G401.6 (cell line): Measurements from ENCODE around the gene IGSF6.
"Not testable (repeated sequence)": the region's sequence is repeated elsewhere in the genome, so short reads cannot be mapped to it uniquely, and the experiment has no call there.

Source experiments
- FAIRE-seq: peaks from 2 replicates; lab custom pipeline; 2012; peaks lifted over from hg19 to GRCh38; lab: Jason Lieb, UNC

IGSF6 gene, protein sequence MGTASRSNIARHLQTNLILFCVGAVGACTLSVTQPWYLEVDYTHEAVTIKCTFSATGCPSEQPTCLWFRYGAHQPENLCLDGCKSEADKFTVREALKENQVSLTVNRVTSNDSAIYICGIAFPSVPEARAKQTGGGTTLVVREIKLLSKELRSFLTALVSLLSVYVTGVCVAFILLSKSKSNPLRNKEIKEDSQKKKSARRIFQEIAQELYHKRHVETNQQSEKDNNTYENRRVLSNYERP

DNA sequence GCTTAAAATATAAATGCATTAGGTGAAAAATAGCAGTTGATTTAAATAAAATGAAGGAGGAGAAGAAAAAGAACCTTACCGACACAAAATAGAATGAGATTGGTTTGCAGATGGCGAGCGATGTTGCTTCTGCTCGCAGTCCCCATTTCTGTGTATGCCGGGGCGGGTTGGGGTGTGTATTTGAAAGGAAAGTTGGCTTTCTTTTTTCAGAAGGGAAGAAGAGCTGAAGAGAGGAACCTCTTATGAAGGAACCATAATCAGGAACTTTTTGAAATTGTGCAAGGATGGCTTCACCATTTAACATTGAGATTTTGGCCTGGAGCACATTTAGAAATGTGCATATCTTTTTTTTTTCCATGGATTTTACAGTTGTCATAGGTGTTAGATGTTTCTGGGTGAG is at the start of gene IGSF6:
Gene IGSF6, minus strand, starts transcription at position 156 of the 400 bp plus-strand sequence. Its CDS starts 10 bp downstream, at position 146.
- FAIRE-seq, result no peak

DNA sequence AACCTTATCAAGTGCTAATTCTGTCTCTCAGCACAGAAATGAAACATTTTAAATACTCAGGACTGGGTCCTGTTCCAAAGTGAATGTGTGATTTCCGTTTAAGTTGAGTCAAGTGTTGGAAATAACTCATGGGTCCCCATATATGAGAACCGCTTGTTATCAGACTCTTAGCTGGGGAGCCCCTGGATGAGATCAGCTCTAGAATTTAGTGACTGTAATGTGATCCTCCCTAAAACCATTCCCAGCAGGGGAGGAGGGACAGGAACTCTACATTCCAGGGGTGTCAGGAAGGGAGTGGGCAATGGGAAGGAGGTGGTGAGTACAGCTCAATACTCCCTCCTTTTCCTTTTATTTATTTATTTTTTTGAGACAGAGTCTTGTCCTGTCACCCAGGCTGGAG is 48.9 kb upstream of the IGSF6 start:
- no peak for FAIRE-seq

DNA sequence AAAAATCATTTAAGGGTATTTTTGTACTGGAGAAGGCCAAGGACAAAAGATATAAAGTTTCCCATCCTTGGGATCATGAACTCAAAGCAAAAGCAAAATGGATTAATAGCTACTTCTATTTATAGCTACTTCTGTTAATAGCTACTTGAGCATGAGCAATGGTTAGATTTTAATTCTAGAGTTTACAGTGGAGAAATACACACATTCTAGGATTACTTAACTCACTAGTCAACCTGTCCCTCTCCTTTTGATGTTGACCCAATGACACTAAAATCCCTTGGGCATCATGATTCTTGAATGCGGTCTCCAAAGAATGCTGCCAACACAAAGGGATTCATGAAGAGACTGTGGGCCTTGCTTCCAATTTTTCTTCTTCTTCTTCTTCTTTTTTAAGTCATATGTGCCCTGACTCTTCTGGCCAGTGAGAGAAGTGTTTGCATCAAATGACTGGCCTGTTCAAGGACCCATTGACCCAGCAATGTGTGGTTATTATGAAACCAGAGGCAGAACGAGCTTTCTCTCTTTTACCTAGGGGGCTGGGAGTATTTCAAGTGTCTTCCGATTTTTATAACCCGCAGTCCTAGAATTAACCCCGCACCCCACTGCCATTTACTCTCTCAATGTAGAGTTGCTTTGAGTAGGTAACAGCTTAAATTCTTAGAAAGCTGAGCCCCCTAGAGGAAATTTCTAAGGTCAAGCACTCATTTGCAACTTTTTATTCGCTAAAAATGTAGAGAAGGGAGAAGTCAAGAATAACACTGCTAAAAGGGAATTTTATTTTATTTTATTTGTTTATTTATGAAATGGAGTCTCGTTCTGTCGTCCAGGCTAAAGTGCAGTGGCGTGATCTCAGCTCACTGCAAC is 46.0 kb upstream of the IGSF6 start:
- no peak for FAIRE-seq

DNA sequence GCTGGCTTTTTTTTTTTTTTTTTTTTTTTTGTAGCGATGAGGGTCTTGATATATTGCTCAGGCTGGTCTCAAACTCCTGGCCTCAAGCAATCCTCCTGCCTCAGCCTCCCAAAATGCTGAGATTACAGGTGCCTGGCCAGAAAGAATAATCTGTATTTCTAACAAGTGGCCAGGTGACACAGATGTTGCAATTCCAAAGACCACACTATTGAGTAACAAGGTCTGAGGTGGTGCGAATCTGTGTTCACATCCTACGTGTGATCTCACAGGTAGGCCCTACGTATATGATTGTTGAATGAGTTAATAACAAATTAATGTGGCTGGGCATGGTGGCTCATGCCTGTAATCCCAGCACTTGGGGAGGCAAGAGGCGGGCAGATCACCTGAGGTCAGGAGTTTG is 44.6 kb upstream of the IGSF6 start:
- FAIRE-seq, result no peak

DNA sequence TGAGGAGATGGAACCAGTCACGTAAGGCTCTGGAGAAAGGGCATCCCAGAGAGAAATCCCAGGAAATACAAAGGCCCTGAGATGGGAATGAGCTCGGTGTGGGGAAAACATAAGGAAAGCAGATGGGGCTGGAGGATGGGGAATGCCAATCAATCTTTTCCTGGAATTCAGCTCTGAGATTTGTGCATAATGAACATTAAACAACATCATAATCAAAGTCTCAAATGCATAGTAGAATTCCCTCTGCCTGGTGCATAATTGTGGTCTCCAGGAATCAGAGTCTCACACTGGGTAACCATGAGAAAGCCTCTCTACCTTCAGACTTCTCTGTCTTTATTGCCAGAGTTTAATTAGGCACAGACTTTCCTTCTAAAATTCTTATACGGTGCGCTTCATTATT is 42.2 kb upstream of the IGSF6 start:
- FAIRE-seq, result no peak

DNA sequence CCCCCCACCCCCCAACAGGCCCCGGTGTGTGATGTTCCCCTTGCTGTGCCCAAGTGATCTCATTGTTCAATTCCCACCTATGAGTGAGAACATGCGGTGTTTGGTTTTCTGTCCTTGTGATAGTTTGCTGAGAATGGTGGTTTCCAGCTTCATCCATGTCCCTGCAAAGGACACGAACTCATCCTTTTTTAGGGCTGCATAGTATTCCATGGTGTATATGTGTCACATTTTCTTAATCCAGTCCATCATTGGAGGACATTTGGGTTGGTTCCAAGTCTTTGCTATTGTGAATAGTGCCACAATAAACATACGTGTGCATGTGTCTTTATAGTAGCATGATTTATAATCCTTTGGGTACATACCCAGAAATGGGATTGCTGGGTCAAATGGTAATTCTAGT is 38.6 kb upstream of the IGSF6 start:
- FAIRE-seq, result not testable (repeated sequence)

DNA sequence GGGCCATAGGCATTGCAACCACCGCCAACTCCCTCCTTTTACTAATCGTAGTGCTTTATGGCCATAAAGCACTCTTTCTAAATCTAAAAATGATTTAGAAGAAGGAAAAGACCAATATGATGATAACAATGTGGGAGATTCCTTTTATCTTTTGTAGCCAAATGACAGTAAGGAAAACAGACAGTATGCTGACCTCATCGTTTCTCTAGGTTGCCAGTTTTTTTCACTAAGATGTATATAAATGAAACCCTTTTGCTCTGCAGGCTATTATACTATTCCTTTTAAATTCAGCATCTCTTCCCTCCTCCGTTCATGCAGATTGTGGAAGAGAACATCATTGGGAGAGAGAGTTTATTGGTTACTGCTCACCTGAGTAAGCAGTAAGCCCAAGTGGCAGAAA is 36.7 kb upstream of the IGSF6 start:
- FAIRE-seq, result no peak

DNA sequence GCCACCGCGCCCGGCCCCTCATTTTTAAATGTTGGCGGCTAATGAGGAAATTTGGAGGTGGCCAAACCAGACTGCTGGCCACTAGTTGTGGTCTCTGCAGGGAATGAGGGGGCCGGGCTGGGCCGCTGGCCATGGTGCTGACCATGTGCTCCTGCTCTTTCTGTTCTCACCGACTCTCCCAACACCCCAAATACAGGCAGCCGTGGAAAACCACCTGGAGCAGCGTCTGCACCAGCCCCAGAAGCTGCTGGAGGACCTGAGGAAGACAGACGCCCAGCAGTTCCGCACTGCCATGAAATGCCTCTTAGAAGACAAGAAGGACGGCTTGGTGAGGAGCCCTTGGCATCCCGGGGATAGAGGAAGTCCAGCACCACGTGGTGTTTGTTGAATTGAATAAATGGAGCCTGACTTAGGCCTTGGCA is 32.6 kb upstream of the IGSF6 start:
- FAIRE-seq, result no peak

DNA sequence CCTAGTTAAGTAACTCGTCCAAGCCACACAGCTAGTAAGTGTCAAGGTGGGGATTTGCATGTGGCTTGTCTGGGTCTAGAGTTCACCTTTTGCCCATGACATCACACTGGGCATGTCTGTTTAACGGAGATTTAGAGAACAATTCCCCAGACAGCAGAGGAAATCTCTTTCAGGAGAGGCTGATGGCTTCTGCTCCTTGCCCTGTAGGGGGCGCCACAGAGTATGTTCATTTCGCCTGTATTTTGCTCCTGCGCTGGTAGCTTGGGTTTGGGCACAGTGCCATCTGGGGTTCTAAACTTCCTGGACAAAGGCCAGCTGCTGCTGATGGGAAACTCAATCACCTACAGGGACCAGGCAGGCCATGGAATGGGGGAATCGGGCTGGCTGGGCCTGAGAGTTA is 31.8 kb upstream of the IGSF6 start:
- FAIRE-seq, result no peak

DNA sequence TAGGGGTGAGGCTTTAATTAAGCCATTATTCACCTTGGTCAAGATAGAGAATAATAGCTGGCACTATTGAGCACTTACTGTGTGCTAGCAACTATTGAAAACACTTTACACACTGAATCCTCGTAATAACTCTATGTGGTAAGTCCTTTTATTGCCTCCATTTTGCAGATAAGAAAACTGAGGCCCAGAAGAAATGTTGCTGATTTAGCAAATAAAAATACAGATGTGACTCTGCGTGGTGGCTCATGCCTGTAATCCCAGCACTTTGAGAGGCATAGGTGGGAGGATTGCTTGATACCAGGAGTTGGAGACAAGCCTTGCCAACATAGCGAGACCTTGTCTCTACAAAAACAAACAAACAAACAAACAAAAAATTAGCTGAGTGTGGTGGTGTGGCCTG is 30.8 kb upstream of the IGSF6 start:
- no peak for FAIRE-seq

DNA sequence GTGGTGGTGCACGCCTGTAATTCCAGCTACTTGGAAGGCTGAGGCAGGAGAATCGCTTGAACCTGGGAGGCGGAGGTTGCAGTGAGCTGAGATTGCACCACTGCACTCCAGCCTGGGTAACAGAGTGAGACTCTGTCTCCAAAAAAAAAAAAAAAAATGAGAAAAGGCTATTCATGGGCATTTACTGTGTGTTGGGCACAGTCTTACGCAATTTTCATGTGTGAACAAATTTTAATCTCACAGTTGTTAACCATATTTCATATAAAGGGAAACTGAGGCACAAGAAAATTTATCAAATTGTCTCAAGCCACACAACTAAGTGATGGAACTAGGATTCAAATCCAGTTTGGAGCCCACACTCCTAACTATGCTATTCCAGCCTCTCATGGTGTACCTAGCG is 28.3 kb upstream of the IGSF6 start:
- FAIRE-seq, result not testable (repeated sequence)

DNA sequence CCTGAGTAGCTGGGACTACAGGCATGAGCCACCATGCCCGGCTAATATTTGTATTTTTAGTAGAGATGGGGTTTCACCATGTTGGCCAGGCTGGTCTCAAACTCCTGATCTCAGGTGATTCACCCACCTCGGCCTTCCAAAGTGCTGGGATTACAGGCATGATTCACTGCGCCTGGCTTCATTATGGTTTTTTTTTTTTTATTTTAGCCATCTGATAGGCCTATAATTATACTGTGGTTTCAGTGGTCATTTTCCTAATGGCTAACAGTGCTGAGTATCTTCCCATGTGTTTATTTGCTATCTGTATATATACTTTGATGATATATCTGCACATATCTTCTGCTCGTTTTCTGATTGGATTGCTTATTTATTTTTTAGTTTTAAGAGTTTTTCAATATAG is 22.0 kb upstream of the IGSF6 start:
- FAIRE-seq, result not testable (repeated sequence)

DNA sequence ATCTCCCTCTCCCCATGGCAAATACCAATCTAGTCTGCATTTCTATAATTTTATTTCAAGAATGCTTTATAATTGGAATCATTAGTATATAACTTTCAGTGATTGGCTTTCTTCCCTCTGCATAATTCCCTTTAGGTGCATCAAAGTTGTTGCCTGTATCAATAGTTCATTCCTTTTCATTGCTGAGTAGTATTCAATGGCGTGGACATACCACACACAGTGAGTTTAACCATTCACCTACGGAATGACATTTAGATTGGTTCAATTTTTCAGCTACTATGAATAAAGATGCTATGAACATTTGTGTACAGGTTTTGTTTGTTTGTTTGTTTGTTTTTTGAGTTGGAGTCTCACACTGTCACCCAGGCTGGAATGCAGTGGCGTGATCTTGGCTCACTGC is 21.1 kb upstream of the IGSF6 start:
- FAIRE-seq, result no peak

DNA sequence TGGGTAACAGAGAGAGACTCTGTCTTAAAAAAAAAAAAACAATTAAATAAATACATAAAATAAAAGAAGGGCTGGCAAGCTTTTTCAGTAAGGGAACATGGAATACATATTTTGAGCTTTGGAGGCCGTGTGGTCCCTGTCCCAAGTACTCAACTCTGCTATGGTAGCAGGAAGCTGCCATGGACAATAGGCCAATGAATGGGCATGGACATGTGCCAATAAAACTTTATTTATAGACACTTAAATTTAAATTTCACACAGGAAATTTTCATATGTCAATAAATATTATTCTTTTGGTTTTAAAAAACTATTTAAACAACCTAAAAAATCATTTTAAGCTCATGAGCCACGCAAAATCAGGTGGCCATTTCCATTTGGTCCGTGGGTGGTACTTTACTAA is 15.2 kb upstream of the IGSF6 start:
- FAIRE-seq, result no peak

DNA sequence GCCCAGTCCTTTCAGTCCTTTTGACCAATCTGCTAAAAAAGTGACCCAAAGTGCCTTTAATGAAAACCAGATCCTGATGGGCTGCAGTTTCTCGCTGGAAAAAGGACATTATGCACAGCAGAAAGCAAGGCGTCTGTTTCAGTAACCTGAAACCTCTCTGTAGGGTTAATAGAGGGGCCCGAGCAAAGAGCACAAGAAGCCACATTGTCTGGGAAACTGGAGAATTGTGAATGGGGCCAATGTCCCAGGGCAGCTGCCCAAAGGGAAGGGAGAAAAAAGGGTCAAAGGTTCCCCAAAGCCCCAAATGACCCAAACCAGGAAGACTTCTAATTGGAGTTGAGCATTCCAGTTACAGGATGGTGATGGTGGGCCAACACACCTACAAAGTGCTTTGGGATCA is 14.4 kb upstream of the IGSF6 start:
- FAIRE-seq, result no peak

DNA sequence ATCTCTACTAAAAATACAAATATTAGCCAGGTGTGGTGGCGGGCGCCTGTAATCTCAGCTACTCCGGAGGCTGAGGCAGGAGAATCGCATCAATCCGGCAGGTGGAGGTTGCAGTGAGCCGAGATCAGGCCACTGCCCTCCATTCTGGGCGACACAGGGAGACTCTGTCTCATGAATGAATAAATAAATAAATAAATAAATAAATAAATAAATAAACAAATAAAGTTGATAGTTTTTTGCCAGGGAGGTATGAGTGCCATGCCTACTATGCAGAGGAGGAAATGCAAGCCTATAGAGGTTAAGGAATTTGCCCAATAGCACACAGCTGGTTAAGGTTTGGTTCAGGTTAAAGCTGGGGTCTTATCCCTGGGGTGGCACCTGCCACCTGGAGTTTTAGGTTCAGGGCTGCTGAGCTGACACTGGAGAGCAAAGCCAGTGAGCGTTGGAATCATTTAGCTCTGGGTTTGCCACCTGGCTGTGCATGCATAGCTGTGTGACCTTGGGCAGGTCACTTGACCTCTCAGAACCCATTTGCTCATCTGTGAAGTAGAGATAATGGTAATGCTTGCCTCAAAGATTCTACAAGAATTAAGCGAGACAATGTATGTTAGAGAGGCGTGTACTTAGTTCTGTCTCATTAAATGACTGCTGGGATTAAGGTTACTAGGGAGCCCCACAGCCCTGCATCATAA is 12.5 kb upstream of the IGSF6 start:
- FAIRE-seq, result no peak

DNA sequence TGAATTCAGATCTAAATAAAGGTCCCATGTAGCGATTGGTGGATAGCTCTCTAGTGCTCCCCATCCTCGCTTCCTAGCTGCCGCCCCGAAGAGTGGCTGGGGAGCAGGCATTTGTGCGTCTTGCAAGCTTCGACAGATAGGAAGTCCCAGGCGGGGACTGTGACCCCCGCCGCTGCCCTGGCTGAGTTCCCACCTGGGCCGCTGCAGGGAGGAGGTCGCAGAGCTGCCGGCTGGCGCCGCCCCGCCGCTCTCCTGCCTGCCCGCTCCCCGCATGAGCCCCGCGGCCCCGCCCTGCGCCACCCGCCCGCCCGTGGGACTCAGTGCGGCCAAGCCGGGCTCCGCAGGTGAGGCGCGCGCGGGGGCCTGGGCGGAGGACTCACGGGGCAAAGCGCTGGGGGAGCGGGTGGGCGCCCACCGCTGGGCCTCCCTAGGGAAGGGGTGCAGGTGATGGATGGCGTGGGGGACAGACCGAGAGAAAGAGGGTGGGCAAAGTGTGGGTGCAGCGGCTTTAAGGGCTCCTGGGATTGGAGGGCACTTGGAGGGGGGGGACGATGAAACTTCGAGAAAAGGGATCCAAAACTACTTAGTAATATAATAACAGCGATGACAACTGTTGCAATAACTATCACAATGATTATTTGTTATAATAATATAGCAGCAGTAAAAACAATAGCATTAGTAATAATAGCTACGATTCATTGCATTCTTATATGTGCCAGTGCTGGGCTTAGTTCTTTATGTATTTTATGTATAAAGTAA is 11.7 kb upstream of the IGSF6 start, which contains the start of gene OTOA:
Gene OTOA, plus strand, starts transcription at position 80 of the 759 bp plus-strand sequence. CDS start 14,547 bp downstream, outside the sequence.
- no peak for FAIRE-seq

DNA sequence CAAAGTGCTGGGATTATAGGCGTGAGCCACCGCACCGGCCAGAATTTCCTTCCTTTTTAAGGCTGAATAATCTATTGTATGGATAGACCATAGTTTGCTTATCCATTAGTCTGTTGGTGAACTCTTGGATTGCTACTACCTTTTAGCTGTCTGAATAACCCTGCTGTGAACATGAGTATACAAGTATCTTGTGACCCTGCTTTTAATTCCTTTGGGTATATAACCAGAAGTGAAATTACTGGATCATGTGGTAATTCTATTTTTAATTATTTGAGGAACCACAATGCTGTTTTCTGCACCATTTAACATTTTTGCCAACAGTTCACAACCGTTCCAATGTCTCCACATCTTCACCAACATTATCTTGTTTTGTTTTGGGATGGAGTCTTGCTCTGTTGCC is 6.7 kb upstream of the IGSF6 start:
- FAIRE-seq, result no peak

DNA sequence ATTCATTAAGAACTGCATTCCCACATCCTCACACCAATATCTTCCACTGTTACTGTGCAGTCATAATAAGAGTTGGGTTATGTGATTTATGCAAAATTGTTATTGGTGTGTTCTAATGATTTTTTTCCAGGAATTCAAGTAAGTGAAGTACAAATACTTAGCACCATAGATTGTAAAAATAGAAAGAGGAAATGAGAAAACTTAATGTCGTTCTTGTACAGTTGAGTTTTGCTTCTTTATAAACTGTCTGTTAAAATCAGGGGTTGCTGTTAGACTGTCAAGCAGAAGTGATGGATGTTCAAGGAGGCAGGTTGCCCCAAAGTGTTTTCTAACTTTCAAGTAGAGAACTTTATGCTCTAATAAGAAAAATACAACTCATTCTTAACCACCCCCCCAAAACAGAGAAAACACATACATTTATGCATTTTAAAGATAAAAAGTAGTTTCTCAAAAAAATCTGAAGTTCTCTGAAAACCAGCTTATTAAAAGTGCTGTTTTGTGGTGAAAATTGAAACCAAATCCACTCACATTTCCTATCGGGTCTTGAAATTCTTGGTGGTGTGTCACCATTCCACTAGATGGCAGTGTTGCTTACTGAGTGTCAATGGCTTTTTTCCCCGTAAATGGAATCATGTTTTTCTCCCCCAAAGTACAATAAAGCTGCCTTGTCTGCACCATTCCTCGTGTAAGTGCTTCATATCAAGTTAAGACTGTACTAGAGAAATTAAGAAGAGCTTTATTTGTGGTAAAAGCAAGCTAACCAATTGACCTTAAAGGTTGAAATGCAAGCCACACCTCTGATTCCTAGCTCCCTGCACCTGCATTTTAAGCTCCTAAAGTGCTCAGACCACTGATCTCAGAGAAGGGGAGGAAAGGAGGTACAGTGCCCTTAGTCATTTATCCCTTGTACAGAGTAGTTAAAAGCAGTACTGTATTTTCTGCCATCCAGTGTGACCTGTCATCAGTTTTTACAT is 4.7 kb upstream of the IGSF6 start:
- FAIRE-seq, result peak; percentile 95

DNA sequence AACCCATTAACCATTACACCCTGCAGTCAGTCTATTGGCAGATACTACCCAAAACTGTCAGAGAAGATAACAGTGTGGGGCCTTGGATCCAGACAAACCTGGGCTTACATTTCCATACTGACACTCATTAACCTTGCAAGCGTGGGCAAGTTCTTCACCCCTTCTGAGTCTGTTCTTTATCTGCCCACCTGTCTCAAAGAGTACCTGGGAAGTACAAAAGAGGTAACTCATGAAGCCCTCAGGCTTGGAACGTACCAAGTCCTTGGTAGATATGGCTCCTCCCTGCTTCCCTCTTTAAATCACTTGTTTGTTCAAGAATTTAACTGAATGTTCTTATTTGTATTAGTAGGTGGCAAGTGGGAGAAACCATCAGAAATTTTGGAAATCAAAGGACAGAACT is 2.5 kb upstream of the IGSF6 start:
- no peak for FAIRE-seq

DNA sequence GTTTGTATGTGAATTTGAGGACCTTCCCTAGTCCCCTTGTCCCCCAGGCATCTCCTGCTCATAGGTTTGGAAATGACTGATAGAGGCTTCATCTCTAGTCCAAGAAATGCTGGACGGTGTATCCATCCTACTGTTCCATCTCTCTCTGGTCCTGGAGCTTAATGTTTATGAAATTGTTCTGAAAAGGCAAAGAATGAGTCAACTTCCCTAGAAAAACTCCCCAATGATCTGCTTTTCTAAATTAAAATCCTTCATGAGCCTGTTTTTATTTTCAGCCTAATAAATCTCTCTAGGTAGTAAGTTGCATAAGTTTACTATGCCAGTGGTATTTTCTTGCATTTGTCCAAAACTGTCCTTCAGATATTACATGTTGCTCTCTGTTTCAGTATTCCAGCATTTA is 2.1 kb upstream of the IGSF6 start:
- no peak for FAIRE-seq
